SK-N-SH (cell line): ENCODE data around the gene SLC35F4.

Experiments used
- CTCF ChIP-seq: fragments of 200-600 bp; sonication (generic); IDR thresholded peaks from 2 replicates; pipeline ENCODE4 v1.6.1; 2017; ENCODE audit warnings: antibody characterized with exemption, mild to moderate bottlenecking, moderate library complexity
- GABPA ChIP-seq: IDR thresholded peaks from 2 replicates; pipeline ENCODE4 v1.4.0; 2012; ENCODE audit warnings: low read depth, mild to moderate bottlenecking
- IRF3 ChIP-seq: fragments of 150-350 bp; IDR thresholded peaks from 2 replicates; pipeline ENCODE4 v1.6.1; 2016; ENCODE audit warnings: mild to moderate bottlenecking, low read depth, low read length
- JUND ChIP-seq: IDR thresholded peaks from 2 replicates; pipeline ENCODE4 v1.4.0; 2012
- MAX ChIP-seq: IDR thresholded peaks from 2 replicates; pipeline ENCODE4 v1.4.0; 2012; ENCODE audit warnings: low read depth
- MEF2A ChIP-seq: IDR thresholded peaks from 2 replicates; pipeline ENCODE4 v1.4.0; 2012; ENCODE audit warnings: low read depth, borderline replicate concordance
- NRF1 ChIP-seq: IDR thresholded peaks from 2 replicates; pipeline ENCODE4 v1.6.1; 2012; ENCODE audit warnings: low read depth, mild to moderate bottlenecking, low read length
- PBX3 ChIP-seq: IDR thresholded peaks from 2 replicates; pipeline ENCODE4; 2012
- POLR2AphosphoS5 ChIP-seq: IDR thresholded peaks from 2 replicates; pipeline ENCODE4 v1.6.1; 2012; ENCODE audit warnings: low read depth, low read length
- RAD21 ChIP-seq: IDR thresholded peaks from 2 replicates; pipeline ENCODE4 v1.6.1; 2012; ENCODE audit warnings: mild to moderate bottlenecking, low read length
- REST ChIP-seq: IDR thresholded peaks from 2 replicates; pipeline ENCODE4 v1.6.1; 2012; ENCODE audit warnings: mild to moderate bottlenecking, low read depth, low read length, moderate library complexity
- TAF1 ChIP-seq: IDR thresholded peaks from 2 replicates; pipeline ENCODE4 v1.6.1; 2012; ENCODE audit warnings: low read depth, mild to moderate bottlenecking, low read length, moderate library complexity, borderline replicate concordance

GRCh38 chr14:57637901-57638300 is 228.0 kb downstream of the SLC35F4 start:
- TF ChIP-seq CTCF (no peak), POLR2AphosphoS5 (no peak), JUND (no peak), MEF2A (no peak), RAD21 (no peak), MAX (no peak), NRF1 (no peak), GABPA (no peak), TAF1 (no peak), PBX3 (no peak), IRF3 (no peak), REST (no peak)
